NOMO-1 treated with dmso at 0.1 percent for 144 hours (cell line): Measurements from ENCODE around the gene SSX2IP.
"Not testable (repeated sequence)": the region's sequence is repeated elsewhere in the genome, so short reads cannot be mapped to it uniquely, and the experiment has no call there.

Experiments used
- DNase-seq: peaks from one replicate; lab custom pipeline; 2025; ENCODE audit not compliant: unreplicated experiment; lab: John Stamatoyannopoulos, UW

SSX2IP gene

DNA sequence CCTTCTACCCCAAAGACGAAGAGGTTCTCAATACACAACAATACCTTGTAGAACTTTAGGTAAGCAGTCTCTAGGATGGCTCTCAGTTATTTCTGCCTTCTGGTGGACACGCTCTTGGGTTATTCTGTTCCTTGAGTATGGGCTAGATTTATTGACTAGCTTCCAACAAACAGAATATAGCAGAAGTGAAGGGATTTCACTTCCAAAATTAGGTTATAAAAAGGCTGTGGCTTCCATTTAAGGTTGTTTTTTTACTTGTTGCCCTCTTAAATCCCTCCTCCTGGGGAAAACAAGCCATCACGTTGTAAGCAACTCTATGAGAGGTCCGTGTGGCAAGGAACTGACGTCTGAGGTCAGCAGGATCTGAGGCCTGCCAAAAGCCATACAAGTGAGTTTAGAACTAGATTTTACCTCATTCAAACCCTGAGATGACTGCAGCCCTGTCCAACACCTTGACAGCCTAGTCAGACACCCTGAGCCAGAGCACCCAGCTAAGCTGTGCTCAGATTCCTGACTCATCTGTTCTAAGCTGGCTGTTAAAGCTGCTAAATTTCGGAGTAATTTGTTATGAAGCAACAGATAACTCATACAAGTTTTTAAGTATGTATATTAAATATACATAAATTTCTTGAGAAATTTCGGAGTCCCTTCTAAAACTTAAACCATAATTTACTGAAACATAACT is 12.7 kb downstream of the SSX2IP start:
- DNase-seq: no peak

- DNase-seq: no peak
Measured at GRCh38 chr1:84675631-84676030, 14.6 kb downstream of the SSX2IP start.

GRCh38 chr1:84675106-84675505 is 15.2 kb downstream of the SSX2IP start:
- no peak for DNase-seq

DNA sequence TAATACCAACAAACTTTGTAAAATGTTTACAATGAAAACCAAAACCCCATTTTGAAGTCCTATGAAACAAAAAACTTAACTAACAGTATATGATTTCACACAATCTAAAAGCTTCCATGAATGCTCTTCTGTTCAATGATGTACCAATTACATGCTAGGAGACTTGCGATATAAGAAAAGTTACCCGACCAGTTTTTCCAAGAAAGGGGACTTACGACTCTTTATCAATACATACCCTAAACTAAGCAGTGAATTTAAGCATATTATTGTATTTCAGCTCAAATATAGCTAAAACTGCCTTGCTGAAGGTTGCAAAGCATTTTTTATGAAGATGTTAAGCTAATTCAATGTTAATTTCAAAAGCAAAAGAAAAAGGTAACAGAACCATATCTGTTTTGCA is 15.6 kb downstream of the SSX2IP start:
- DNase-seq: no peak

DNA sequence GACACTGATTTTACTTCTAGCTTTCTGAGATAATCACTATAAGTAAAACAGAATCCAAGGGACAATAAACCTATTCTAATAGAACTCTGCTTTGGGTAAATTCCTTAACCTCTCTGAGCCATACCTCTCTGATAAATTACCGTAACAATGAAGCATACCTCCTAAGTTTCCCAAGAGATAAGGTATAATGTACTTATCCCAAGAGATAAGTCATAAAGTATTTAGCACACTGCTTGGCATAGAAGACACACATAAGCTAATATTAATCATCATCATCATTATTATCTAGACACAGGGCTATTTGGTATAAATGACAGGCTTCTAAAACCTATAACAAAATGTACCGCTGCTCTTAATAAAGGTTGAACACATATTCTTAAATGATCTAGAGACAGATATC is 16.2 kb downstream of the SSX2IP start:
- no peak for DNase-seq

DNA sequence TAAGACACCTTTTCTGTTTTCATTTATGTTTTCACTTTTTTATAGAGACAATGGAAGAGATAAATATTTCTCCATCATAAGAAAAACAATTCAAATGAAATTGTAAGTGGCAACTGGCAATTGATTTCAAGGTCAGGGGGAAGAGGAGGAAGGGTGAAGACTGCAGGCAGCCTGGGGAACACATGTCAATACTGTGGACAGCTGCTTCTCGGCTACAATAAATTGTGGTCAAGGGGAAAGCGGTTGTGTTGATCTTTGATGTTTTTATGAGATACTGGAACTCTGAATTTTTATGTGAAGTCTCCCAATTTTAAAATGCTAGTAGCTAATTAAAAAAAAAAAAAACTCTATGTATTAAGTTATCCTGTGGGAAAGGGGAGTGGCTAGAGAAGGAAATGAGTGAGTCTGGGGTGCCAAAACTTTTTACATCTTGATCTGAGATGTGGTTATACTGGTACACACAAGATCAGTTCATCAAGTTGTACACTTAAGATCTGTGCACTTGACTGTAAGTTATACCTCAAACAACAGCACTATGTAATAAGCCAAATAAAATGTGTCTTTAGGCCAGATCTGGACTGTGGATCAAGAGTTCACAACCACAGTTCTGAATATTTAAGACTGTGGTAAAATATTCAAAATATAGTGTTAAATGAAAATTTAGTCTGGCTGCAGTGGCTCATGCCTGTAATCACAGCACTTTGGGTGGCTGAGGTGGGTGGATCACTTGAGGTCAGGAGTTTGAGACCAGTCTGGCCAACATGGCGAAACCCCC is 18.0 kb downstream of the SSX2IP start:
- DNase-seq: no peak

DNA sequence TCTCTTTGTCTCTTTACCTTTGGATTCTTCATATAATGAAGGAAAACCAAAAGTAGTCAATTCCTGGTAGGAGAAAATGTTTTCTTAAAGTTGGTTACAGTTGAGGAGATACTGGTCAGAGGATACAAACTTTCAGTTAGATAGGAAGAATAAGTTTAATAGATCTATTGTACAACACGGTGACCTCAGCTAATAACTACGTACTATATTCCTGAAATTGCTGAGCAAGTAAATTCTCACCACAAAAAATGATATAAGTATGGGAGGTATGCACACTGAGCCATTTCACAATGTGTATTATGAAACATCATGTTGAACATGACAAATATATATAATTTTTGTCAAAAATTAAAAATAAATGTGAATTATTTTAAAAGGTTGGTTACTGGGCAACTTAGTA is 20.4 kb downstream of the SSX2IP start:
- no peak for DNase-seq

DNA sequence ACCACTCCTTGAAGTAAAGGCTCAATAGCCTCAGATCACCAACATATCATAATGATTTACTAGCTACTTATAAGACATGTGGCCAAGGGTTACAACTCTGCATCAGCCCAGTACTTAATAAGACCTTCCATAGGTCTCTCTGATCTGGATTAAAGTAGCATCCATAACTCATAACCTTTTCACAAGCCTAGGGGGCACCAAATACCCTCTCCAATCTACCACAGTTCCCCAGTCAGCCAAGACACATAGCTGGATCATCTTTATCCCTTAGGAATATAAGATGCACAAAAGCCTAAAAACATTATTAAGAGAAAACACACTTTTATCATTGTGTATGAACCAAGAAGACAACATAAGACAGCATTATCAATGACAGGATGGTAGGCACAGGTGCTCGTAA is 22.1 kb downstream of the SSX2IP start:
- DNase-seq: no peak

DNA sequence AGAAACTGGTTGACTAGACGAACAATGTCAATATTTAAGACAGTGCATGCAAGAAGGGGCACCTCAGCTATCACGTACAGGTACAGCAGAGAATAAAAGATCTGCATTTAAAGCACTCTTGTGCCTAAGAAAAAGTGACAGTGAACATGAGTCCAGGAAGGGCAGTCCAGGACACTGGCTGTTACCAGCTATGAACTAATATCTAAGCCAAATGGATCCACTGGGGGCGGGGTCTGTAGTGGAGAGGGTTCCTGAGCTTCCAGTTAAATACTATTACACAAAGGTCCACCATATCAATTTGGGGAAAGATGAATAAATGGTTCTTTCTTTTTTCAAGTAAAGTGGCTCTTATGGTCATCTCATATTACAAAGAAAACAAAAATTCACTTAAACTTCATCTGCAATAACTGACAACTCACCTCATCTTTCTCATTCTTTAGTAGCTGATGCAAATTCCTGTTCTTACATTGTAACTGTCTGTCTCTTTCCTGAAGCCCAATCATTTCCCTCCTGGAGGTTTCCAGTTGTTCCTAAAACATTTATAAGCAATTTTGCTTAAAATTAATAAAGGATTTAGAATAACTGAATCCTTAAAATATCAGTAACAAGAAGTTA is 24.5 kb downstream of the SSX2IP start:
- DNase-seq: no peak

GRCh38 chr1:84653130-84653677 is 37.1 kb downstream of the SSX2IP start:
- DNase-seq: no peak

DNA sequence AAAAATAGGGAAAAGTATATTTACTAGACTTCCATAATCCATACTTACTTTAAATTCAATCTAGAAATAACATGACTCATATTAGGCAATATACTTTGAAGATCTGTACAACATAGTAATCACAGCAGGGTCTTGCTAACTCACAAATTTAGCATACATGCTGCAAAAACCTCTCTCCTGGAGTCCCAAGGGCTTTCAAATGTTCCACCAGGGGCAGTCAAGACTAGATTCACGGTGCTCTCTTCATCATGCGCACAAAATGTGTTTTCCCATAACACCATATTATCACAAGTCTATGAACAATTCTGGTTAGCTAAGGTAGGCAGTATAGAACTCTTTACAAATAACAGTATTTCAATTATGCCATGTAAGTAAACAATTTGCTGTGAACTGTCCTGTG is 45.8 kb downstream of the SSX2IP start:
- DNase-seq: no peak

GRCh38 chr1:84643183-84643582 is 47.1 kb downstream of the SSX2IP start:
- no peak for DNase-seq

DNA sequence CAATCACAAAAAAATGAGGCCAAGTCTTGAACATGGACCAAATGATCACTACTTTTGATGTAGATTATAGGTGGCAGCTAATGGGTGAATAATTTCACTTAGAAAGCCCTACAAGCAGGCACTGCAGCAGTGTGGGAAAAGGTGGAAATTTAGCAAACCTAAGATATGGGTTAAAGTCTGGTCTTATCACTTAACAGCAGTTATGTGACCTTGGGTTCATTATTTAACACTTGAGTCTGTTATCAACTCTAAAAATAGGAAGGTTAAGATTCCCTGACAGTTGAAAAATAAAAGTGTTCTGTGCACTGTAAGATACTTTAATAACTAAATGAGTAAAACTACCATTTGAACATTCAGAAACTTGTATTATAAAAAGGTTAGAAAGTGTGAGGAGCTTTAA is 47.5 kb downstream of the SSX2IP start:
- no peak for DNase-seq

GRCh38 chr1:84639731-84640130 is 50.5 kb downstream of the SSX2IP start:
- not testable (repeated sequence) for DNase-seq

DNA sequence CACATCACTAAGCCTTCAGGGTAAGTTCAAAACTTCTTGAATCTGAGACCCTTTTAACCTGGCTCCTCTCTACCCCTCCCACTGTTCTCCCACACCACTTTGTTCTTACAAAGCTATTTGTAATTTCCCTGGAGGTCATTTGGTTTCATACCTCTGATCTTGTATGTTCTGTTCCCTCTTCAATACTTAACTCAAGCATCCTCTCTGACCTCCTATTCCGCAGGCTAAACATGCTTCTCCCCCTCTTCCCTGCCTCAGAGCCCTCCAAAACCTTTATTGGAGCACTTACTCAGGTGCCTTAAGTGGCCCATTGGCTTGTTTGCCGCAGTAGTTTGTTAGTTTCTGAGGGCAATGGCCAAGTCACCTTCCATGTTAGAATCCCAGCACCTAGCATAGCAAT is 54.8 kb downstream of the SSX2IP start:
- DNase-seq: no peak

DNA sequence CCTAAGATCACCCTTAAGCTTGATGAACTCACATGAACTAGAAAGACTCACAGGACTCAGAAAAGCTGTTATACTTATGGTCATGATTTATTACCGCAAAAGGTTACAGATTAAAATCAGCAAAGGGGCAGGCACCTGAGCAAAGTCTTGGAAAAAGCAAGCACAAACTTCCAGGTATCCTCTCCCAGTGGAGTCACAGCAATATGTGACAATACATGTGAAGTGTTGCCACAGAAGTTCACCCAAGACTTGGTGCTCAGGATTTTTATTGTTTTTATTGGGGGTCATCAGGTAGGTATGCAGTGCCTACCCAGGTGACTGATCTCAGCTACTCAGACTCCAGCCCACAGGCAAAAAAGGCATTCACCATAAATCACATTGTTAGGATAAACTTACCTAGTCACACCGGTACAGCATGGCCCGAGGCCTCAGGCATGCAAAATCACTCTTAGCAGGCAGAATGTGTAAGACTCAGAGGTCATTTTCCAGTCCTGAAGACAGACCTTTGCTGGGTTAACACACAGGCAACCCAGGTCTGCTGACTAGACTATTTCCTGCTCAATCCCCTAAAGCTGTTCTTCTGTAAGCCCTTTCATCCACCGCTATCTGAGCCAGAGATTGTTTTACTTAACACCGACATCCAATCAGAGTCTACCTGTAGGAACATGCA is 55.6 kb downstream of the SSX2IP start:
- DNase-seq: no peak

DNA sequence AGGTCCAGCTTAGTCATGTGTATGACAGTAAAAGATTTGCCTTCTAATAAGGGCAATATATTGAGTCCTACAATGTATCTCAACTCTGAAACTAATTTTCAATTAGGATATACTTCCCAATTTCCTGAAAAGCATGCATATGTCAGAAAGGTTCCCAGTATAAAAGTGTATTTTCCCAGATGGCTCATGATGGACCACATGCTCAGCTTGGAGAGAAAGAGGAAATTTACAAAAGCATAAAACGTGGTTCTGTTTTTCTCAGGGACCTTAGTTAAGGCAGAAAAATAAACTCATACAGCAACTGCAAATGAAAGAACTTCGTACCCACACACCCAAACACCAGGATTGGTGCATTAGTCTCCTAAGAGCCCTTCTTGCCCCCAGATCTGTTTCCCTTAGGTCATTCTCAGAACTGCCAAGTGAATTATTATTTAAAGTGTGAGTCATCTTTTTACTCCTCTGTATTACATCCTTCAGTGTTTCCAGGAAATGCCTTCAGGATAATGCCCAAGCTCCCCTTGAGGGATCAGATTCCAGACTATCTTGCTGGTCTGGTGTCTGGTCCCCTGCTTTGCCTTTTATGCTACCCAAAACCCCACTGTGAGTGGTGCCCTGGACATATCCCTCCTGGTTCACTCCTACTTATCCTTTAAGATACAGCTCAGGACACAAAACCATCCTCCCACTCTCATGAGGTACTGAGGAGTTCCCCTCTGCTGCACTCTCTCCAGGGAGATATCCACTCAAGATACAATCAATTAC is 57.4 kb downstream of the SSX2IP start:
- DNase-seq: no peak

DNA sequence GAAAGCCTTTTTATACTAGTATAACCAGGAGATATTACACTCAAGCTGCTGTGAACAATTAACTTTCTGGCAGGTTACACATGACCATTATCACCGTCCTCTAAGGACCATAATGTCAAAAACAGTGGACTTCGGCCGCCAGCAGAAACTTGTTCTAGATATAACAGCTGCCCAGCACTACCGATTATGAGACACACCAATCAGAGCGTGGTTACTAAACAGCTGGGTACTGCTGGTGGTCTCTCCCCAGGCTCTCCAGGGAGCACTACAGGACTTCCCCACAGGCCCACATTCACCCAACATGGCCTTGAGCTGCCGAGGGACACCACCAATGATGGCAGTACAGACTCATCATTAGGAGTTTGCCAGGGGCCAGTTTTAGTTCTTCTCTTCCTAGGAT is 58.1 kb downstream of the SSX2IP start:
- DNase-seq: no peak

GRCh38 chr1:84624876-84625275 is 65.4 kb downstream of the SSX2IP start:
- DNase-seq: no peak

DNA sequence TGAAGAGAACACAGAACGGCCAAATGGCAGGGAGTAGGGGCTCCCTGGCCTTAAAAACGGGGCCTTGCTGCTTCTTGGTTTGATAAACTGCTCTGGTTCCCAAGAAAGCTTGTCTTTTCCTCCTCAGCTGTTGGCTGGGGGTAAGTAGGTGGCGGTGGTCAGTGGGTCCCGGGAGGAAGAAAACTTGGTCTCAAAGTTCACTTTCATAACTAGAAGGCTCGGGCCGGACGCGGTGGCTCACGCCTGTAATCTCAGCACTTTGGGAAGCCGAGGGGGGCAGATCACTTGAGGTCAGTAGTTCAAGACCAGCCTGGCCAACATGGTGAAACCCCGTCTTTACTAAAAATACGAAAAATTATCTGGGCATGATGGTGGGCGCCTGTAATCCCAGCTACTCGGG is 68.7 kb downstream of the SSX2IP start:
- no peak for DNase-seq
